Measurements from ENCODE around the gene SAMD11.
"Not testable (repeated sequence)": the region's sequence is repeated elsewhere in the genome, so short reads cannot be mapped to it uniquely, and the experiment has no call there.

The SAMD11 gene

DNA sequence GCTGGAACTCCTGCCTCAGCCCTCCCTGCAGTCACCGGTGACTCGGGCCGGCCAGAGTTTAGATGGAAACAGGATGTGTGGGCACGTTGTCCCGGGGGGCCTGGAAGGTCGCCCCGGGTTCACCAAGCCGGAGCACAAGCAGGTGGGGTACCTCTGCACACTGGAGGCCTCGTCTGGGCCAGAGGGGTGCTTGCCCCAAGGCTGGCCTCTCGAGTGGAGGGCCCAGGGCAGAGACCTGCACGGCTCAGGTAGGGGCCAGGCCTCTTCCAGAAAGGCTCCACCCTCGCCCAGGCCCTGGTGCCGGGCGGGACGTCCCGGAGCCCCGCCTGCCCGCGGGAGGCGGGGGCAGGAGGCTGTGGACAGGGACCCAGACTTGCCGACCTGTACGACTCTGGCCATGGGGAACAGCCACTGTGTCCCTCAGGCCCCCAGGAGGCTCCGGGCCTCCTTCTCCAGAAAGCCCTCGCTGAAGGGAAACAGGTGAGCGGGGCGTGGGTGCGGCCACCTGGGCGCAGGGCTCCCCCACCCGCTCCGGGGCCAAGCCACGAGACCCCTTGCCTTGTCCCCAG is 42.5 kb downstream of the SAMD11 start, which contains the start of gene PLEKHN1:
Gene PLEKHN1, plus strand, starts transcription at position 348 of the 569 bp plus-strand sequence. Its CDS starts 50 bp downstream, at position 398.
- DNase-seq: no peak

- peak; percentile 69 for DNase-seq
Measured at GRCh38 chr1:966704-967300, 43.1 kb downstream of the SAMD11 start.

DNA sequence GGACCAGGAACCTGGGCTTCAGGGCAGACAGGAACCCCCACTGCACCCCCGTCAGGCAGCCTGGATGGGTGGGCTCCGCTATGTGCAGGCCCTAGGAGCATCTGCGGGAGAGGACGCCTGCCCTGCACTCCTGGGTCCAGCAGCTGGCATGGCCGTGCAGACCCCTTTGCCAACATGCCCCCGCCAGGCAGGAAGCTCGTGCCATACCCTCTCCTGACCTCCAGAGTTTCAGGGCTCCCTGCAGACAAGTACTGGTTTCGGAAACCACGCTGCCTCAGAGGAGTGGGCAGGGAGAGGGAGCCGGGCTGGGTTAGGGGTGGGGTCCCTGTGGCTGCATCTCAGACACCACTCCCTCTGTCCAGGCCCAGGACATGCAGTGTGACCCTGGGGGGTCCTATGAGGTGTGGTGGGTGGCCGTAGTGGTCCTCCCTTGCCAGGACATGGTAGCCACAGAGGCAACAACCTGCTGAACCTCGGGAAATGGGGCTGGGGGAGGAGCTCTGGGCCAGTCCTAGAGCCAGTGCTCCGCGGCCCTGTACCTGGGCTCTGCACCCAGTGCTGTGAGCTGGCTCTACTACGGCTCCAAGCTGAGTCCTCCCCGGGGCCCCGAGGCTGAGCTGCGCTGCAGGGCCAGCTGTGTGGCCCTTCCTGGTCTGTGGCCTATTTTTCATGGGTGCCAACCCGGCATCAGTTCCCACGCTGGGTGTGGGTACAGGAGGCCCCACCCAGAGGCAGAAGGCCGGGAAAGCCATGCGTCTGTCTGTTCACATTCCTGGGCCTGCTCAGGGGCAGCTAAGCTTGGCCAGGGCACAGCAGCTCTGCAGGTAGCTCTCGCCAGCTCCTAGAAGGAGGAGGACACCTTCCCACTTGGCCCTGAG is 44.0 kb downstream of the SAMD11 start:
- DNase-seq: no peak

GRCh38 chr1:969260-969855 is 45.6 kb downstream of the SAMD11 start:
- no peak for DNase-seq

- no peak for DNase-seq
Measured at GRCh38 chr1:970242-970972, 46.7 kb downstream of the SAMD11 start.

- no peak for DNase-seq
Measured at GRCh38 chr1:970973-971730, 47.4 kb downstream of the SAMD11 start.

- no peak for DNase-seq
Measured at GRCh38 chr1:971751-972506, 48.2 kb downstream of the SAMD11 start.

DNA sequence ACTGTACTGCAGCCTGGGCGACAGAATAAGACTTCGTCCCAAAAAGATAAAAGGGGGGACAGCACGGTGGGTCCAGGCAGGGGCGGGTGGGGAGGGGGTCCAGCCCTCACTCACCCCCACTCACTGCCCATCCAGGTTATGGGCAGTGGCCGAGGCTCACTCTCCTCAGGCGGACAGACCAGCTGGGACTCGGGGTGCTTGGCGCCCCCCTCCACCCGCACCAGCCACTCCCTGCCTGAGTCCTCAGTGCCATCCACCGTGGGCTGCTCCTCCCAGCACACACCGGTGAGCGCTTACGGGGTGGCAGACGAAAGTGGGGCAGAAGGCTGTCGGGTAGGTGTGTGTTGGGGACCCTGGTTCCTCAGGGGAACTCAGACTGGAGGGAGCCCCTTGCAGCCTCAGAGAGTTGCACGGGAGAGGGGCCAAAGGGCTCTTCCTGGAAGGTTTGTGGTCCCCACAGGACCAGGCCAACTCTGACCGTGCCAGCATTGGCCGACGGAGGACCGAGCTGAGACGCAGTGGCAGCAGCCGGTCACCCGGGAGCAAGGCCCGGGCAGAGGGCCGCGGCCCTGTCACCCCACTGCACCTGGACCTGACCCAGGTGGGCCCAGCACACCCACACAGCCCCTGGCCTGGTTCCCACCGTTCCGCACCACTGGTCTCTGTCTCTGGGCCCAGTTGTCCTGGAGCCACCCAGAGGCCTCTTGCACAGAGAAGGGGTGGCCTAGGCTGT is 49.2 kb downstream of the SAMD11 start:
- no peak for DNase-seq

DNA sequence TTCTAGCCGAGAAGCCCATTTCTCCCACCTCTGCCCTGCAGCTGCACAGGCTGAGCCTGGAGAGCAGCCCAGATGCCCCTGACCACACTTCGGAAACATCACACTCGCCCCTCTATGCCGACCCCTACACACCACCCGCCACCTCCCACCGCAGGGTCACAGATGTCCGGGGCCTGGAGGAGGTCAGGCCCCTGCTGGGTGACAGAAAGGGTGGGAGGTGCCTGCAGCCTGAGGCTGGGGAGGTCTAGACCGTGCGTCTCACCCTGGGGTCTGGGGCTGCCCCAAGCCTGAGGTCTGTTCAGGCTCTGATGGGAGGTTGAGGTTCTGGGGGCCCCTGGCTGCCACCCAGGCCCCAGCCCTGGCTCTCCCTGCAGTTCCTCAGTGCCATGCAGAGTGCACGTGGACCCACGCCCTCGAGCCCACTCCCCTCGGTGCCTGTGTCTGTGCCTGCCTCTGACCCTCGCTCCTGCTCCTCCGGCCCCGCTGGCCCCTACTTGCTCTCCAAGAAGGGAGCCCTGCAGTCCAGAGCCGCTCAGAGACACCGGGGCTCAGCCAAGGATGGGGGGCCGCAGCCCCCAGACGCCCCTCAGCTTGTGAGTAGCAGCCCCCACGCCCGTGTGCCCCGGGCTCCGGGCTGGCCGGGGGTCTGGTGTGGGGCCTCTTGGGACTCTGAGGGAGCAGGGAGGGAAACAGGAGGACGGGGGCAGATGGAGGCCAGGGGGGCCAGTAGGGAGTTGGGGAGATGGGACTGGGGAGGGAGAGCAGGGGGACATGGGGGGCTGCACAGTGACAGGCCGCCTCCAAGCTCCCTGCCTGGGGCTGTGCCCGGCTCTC is 50.0 kb downstream of the SAMD11 start:
- DNase-seq: no peak

GRCh38 chr1:974293-974640 is 50.5 kb downstream of the SAMD11 start:
- no peak for DNase-seq

GRCh38 chr1:974687-975328 is 51.1 kb downstream of the SAMD11 start:
- no peak for DNase-seq

GRCh38 chr1:975365-975764 is 51.6 kb downstream of the SAMD11 start:
- no peak for DNase-seq

DNA sequence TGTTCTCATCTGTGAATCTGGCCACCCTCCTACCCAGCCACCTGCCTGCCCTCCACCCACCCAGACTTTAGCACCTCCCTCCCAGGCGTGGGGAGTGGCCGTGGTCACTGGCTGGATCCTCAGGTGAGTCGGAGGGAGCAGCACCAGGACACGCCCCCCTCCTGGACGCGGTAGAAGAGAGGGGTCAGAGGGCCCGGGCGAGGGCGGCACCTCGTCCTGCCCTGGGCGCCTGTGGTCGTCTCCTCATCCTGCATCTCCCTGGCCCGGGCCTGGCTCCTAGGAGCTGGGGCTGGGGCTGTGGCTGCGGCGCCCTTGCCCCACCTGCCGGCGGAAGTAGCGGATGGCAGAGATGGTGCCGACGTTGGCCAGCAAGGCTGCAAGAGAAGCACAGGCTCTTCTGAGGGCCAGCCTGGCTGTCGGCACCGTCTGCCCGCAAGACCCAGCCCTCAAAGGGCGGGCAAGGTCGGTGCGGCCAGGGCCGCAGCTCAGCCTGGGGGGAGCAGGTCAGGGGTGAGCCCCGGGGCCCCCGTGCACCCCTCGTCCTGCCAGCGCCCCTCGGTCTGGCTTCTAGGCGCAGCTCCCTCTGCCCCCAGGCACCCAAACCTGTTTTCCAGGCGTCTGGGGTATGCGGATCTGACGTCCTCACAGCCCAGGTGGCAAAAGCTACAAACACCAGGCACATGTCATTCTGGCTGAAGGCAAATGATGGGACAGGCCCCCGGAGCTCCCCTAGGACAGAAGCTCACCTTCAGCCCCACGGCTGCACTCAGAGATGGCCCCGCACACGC is 52.4 kb downstream of the SAMD11 start:
- peak; percentile 74 for DNase-seq

GRCh38 chr1:976791-977190 is 53.1 kb downstream of the SAMD11 start:
- not testable (repeated sequence) for DNase-seq

DNA sequence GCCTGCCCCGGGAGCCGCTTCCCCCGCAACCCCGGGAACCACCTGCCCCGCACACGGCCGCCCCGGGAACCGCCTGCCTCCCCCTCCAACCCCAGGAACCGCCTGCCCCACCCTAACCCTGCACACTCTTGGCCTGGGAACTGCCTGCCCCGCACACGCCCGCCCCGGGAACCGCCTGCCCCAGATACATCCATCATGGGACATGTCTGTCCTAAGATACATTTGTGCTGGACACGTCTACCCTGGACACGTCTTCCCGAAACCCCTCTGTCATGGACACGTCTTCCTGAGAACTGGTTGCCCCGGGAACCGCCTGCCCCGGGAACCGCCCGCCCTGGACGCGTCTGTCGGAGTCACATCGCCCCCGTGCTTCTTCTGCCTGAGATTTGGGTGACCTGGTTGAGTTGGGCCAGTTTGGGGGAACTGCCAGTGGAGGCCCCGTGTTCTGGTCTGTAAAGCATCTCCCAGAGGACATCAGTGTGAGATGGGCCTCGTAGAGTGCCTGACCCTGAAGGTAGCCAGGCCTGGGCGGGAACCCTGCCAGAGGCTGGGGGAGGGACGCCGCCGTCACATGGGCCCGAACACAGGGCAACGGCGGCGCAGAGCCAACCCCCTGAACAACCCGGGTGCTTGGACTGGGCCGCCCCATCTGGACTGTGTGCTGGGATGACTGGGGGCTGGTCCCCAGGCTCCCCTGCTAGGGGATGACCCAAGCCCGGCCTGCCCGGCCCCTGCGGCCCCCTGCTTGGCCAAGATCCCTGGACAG is 54.5 kb downstream of the SAMD11 start:
- DNase-seq: no peak

GRCh38 chr1:978835-979743 is 55.4 kb downstream of the SAMD11 start:
- DNase-seq: no peak

DNA sequence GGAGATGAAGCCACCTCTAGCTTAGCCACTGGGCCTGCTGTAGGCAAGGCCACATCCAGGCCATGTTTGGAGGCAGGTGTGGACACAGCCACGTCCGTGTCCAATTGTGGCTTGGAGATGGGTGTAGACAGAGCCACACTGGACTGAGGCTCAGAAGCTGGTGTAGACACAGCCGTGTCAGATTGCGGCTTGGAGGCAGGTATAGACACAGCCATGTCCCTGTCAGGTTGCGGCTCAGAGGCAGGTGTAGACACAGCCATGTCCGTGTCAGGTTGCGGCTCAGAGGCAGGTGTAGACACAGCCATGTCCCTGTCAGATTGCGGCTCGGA is 56.0 kb downstream of the SAMD11 start:
- DNase-seq: no peak
